H9 (cell line): Measurements from ENCODE around the gene CD80. TPM values are rescaled to one million over a fixed set of nuclear protein-coding genes. Genes with fewer than 3 reads are reported as not detected.

Experiments used
- DNase-seq: peaks from one replicate; pipeline ENCODE4 v3.0.0-alpha.2; 2017
- H2AFZ ChIP-seq: one replicate; pipeline ENCODE4 v1.6.1; 2013; ENCODE audit warnings: mild to moderate bottlenecking, low read length, control low read depth, moderate library complexity
- H2AK5ac ChIP-seq: 2 replicates; pipeline ENCODE4 v1.6.1; 2013; ENCODE audit warnings: low read length, control low read depth, mixed read lengths; ENCODE audit not compliant: insufficient read length
- H2BK120ac ChIP-seq: one replicate; pipeline ENCODE4 v1.6.1; 2013; ENCODE audit warnings: low read depth, mild to moderate bottlenecking, low read length, control low read depth, inconsistent platforms; ENCODE audit not compliant: poor library complexity, severe bottlenecking
- H2BK12ac ChIP-seq: 2 replicates; pipeline ENCODE4 v1.6.1; 2013; ENCODE audit warnings: low read length, control low read depth, mixed read lengths, low read depth; ENCODE audit not compliant: insufficient read length
- H2BK15ac ChIP-seq: 2 replicates; pipeline ENCODE4 v1.6.1; 2013; ENCODE audit warnings: low read depth, low read length, control low read depth
- H2BK20ac ChIP-seq: one replicate; pipeline ENCODE4 v1.6.1; 2013; ENCODE audit warnings: low read depth, mild to moderate bottlenecking, low read length, control low read depth, inconsistent platforms; ENCODE audit not compliant: poor library complexity, severe bottlenecking
- H2BK5ac ChIP-seq: 2 replicates; pipeline ENCODE4 v1.6.1; 2013; ENCODE audit warnings: low read length, control low read depth, mixed read lengths; ENCODE audit not compliant: insufficient read length
- H3K14ac ChIP-seq: 2 replicates; pipeline ENCODE4 v1.6.1; 2013; ENCODE audit warnings: low read length, control low read depth; ENCODE audit not compliant: insufficient read depth
- H3K18ac ChIP-seq: 2 replicates; pipeline ENCODE4 v1.6.1; 2013; ENCODE audit warnings: low read depth, mild to moderate bottlenecking, mixed read lengths, low read length, control low read depth; ENCODE audit not compliant: insufficient read length
- H3K23ac ChIP-seq: 2 replicates; pipeline ENCODE4 v1.6.1; 2013; ENCODE audit warnings: low read length, control low read depth, mixed read lengths, low read depth; ENCODE audit not compliant: insufficient read length
- H3K23me2 ChIP-seq: 2 replicates; pipeline ENCODE4 v1.6.1; 2013; ENCODE audit warnings: low read depth, mild to moderate bottlenecking, mixed read lengths, low read length, control low read depth; ENCODE audit not compliant: insufficient read length, poor library complexity, severe bottlenecking
- H3K27ac ChIP-seq: 2 replicates; pipeline ENCODE4 v1.5.1; 2013; ENCODE audit warnings: low read length, control low read depth, mixed read lengths, low read depth; ENCODE audit not compliant: insufficient read length
- H3K27me3 ChIP-seq: 2 replicates; pipeline ENCODE4 v1.6.1; 2013; ENCODE audit warnings: low read length, control low read depth, inconsistent platforms; ENCODE audit not compliant: insufficient read depth
- H3K4ac ChIP-seq: 2 replicates; pipeline ENCODE4 v1.6.1; 2013; ENCODE audit warnings: low read depth, mild to moderate bottlenecking, control low read depth, inconsistent platforms, low read length, moderate library complexity
- H3K4me1 ChIP-seq: 2 replicates; pipeline ENCODE4 v1.6.1; 2013; ENCODE audit warnings: low read length, control low read depth, inconsistent platforms; ENCODE audit not compliant: insufficient read depth
- H3K4me2 ChIP-seq: 2 replicates; pipeline ENCODE4 v1.6.1; 2013; ENCODE audit warnings: low read length, control low read depth, mixed read lengths; ENCODE audit not compliant: insufficient read length, insufficient read depth
- H3K56ac ChIP-seq: 2 replicates; pipeline ENCODE4 v1.6.1; 2013; ENCODE audit warnings: low read depth, mild to moderate bottlenecking, mixed read lengths, low read length, control low read depth; ENCODE audit not compliant: insufficient read length
- H3K79me1 ChIP-seq: 2 replicates; pipeline ENCODE4 v1.6.1; 2013; ENCODE audit warnings: low read depth, mild to moderate bottlenecking, moderate library complexity, low read length, control low read depth, inconsistent platforms; ENCODE audit not compliant: insufficient read depth, poor library complexity, severe bottlenecking
- H3K79me2 ChIP-seq: 2 replicates; pipeline ENCODE4 v1.6.1; 2013; ENCODE audit warnings: low read length, control low read depth, inconsistent platforms; ENCODE audit not compliant: insufficient read depth
- H3K9ac ChIP-seq: 2 replicates; pipeline ENCODE4 v1.6.1; 2013; ENCODE audit warnings: low read length, control low read depth, mixed read lengths; ENCODE audit not compliant: insufficient read length; ENCODE audit errors: extremely low read depth
- H3K9me3 ChIP-seq: one replicate; pipeline ENCODE4 v1.6.1; 2013; ENCODE audit warnings: low read depth, low read length, inconsistent platforms; ENCODE audit not compliant: control insufficient read depth
- H3T11ph ChIP-seq: one replicate; pipeline ENCODE4 v1.6.1; 2013; ENCODE audit warnings: mild to moderate bottlenecking, low read length, control low read depth, inconsistent platforms
- H4K20me1 ChIP-seq: one replicate; pipeline ENCODE4 v1.6.1; 2013; ENCODE audit not compliant: control insufficient read depth, insufficient read length, insufficient read depth
- H4K5ac ChIP-seq: 2 replicates; pipeline ENCODE4 v1.6.1; 2013; ENCODE audit warnings: low read depth, mild to moderate bottlenecking, mixed read lengths, low read length, control low read depth; ENCODE audit not compliant: insufficient read length
- H4K8ac ChIP-seq: replicated peaks from 2 replicates; pipeline ENCODE4 v1.6.1; 2013; ENCODE audit warnings: low read length, control low read depth, mixed read lengths, low read depth; ENCODE audit not compliant: insufficient read length
- H4K91ac ChIP-seq: 2 replicates; pipeline ENCODE4 v1.6.1; 2013; ENCODE audit warnings: low read depth, mild to moderate bottlenecking, moderate library complexity, mixed read lengths, low read length, control low read depth; ENCODE audit not compliant: insufficient read length
- H3K27ac Mint-ChIP-seq, 3 experiments: 2 replicates in 2 of 3; 3 replicates in 1 of 3; pipeline ENCODE4 v1.8.0; 2020 to 2021; ENCODE audit warnings: mixed read lengths in 3 of 3, mild to moderate bottlenecking in 1 of 3, moderate library complexity in 1 of 3
- H3K27me3 Mint-ChIP-seq: 2 replicates; pipeline ENCODE4 v1.8.0; 2021; ENCODE audit warnings: low read depth, mild to moderate bottlenecking, moderate library complexity, mixed read lengths
- H3K36me3 Mint-ChIP-seq, 3 experiments: 2 replicates in 2 of 3; 3 replicates in 1 of 3; pipeline ENCODE4 v1.8.0; 2020 to 2021; ENCODE audit warnings: low read depth in 3 of 3, mixed read lengths in 3 of 3; ENCODE audit not compliant: insufficient read depth in 1 of 3
- H3K4me1 Mint-ChIP-seq, 2 experiments: 2 replicates each; pipeline ENCODE4 v1.8.0; 2020; ENCODE audit warnings: mixed read lengths in 2 of 2
- H3K4me3 Mint-ChIP-seq, 2 experiments: 2 replicates in 1 of 2; 3 replicates in 1 of 2; pipeline ENCODE4 v1.8.0; 2020 to 2021; ENCODE audit warnings: mild to moderate bottlenecking in 2 of 2, mixed read lengths in 2 of 2, moderate library complexity in 1 of 2
- H3K9me3 Mint-ChIP-seq, 2 experiments: 2 replicates in 1 of 2; 3 replicates in 1 of 2; pipeline ENCODE4 v1.8.0; 2020; ENCODE audit warnings: mild to moderate bottlenecking in 2 of 2, mixed read lengths in 2 of 2, moderate library complexity in 1 of 2
- WGBS: extraction: QIAGEN DNeasy Blood & Tissue Kit; methylation state at CpG from one replicate; pipeline ENCODE4 v1.1.7; 2013; ENCODE audit warnings: missing lambda C conversion rate, low lambda C conversion rate, mixed read lengths; ENCODE audit not compliant: insufficient read length; ENCODE audit errors: extremely low coverage; 5-methylcytosine and 5-hydroxymethylcytosine counted together
- total RNA-seq: library from RNA; stranded (reverse); gene quantifications from 2 replicates; pipeline ENCODE4 v1.2.1, GENCODE V29; 2021
- TF ChIP-seq, protein P1 (sequence below): fragments of 200-600 bp; sonication (generic); conservative IDR thresholded peaks from 3 replicates; pipeline ENCODE4 v1.8.0; 2021; ENCODE audit warnings: antibody characterized with exemption, mild to moderate bottlenecking

CD80 gene
- total RNA-seq, 1 experiment from 2014 or later: not detected

DNA sequence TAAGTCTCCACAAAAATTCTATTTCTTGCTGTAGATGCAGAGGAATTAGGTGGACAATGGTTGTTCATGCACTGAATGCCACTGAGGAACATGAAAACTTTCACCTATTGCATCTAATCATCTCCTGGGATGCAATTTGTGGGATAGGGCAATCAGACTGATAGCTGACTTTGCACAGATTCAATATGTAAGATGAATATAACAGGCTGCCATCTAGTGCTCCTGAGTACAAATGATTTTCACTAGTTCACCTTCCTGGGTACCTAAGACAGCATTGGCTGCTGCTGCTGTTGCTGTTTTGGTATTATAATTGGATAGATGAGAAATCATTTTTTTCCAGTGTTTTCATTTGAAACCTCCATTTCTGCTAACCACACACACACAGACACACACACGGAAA lies 41.4 kb downstream of the CD80 start:
- Histone ChIP-seq H3K27ac (no peak overlapping the region), H2AK5ac (no peak overlapping the region), H2BK120ac (no peak overlapping the region), H3K4ac (no peak overlapping the region), H2BK12ac (no peak overlapping the region), H2BK15ac (no peak overlapping the region), H4K91ac (no peak overlapping the region), H4K20me1 (no peaks in the 10 kb centered on the region), H3T11ph (no peak overlapping the region), H2BK5ac (no peak overlapping the region), H3K18ac (no peak overlapping the region), H3K9me3 (no peaks in the 10 kb centered on the region), H3K56ac (no peak overlapping the region), H3K23ac (no peak overlapping the region), H3K9ac (no peak overlapping the region), H2BK20ac (no peak overlapping the region), H3K79me1 (no peaks in the 10 kb centered on the region), H3K23me2 (no peaks in the 10 kb centered on the region), H4K8ac (no peak overlapping the region), H3K79me2 (no peaks in the 10 kb centered on the region), H3K14ac (no peak overlapping the region), H3K4me2 (no peak overlapping the region), H3K27me3 (no peaks in the 10 kb centered on the region), H3K4me1 (no peaks in the 10 kb centered on the region; the same call in 1 of the 2 replicates), H2AFZ (no peak overlapping the region), H4K5ac (no peak overlapping the region)
- Mint-ChIP-seq H3K27ac (no peak overlapping the region), H3K9me3 (peaks cover 6 to 17% of the 10 kb centered on the region in 2 experiments; a peak in 2 of 5 replicates), H3K27me3 (no peaks in the 10 kb centered on the region), H3K36me3 (peaks cover 64 to 82% (median 81%) of the 10 kb centered on the region in 3 experiments), H3K4me1 (no peaks in the 10 kb centered on the region), H3K4me3 (no peak overlapping the region)
- TF ChIP-seq, protein P1, sequence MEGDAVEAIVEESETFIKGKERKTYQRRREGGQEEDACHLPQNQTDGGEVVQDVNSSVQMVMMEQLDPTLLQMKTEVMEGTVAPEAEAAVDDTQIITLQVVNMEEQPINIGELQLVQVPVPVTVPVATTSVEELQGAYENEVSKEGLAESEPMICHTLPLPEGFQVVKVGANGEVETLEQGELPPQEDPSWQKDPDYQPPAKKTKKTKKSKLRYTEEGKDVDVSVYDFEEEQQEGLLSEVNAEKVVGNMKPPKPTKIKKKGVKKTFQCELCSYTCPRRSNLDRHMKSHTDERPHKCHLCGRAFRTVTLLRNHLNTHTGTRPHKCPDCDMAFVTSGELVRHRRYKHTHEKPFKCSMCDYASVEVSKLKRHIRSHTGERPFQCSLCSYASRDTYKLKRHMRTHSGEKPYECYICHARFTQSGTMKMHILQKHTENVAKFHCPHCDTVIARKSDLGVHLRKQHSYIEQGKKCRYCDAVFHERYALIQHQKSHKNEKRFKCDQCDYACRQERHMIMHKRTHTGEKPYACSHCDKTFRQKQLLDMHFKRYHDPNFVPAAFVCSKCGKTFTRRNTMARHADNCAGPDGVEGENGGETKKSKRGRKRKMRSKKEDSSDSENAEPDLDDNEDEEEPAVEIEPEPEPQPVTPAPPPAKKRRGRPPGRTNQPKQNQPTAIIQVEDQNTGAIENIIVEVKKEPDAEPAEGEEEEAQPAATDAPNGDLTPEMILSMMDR: no peak
- WGBS: no CpG with 5 or more reads among the region's 1 CpG
- DNase-seq: no peak
